NCI-H1694 (cell line): ENCODE results near the gene EFR3B.

Experiments used
- DNase-seq: peaks from one replicate; lab custom pipeline; 2025; lab: John Stamatoyannopoulos, UW

Gene EFR3B

GRCh38 chr2:25035537-25036220 is 6.2 kb upstream of the EFR3B start:
- no peak for DNase-seq

DNA sequence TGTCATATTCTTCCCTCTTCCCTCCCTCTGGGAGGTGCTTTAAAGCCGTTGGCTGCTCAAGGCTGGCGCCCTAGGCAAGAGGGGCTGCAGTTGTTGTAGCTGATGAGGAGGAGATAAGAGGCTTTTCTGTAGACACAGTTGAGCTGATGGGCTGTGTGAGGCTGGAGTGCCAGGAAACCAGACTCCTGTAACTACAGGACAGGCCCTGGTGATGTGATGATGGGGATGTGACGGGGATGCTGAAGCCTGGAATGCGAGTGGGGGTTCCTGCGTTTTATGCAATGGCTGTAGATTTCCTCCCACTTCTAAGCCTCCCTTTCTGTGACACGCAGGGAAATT is 5.7 kb upstream of the EFR3B start:
- no peak for DNase-seq

DNA sequence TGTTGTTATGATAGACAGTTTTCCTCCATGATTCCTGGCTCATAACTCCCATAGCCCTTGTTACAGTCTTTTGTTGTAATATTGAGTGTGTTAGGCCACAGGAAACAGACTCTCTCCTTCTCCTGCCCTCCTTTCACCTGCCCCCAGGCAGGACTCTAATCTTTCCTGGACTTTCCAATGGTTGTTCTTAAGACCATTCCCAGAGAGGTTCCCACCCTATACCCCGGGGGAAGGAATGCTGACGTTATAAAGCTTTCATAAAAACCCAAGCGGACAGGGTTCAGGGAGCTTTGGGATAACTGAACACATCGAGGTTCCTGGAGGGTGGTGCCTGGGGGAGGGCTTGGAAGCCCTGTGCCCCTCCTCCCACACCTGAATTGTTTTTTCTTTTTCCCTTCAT is 2.8 kb upstream of the EFR3B start:
- no peak for DNase-seq

DNA sequence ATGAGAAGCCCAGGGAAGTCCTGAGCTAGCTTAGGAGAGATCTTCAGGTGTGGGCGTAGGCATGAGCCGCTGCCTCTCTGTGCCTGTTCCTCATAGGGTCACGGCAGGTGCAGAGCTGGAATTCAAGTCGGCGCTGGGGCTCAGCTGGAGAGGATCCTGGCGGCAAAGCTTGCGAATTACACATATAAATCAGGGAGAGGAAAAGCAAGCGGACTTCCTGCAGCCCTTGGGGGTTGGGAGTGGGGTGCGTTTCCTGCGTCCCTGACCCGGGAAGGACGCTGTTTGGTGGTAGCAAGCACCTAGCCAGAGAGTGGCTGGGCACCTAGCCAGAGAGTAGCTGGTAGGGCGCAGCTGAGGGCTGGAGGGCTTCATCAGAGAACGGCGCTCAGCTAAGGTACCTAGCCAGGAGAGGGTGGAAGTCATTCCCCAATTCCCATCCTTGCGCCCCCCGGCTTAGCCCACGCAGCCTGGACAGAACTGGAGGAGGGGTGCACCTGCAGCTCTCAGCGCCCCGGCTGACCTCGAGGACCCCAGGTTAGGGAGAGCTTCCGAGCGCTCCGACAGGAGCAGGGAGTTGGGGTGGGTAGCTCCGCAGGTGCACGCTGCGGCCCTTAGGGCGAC is 459 bp upstream of the EFR3B start:
- peak; percentile 64 for DNase-seq

DNA sequence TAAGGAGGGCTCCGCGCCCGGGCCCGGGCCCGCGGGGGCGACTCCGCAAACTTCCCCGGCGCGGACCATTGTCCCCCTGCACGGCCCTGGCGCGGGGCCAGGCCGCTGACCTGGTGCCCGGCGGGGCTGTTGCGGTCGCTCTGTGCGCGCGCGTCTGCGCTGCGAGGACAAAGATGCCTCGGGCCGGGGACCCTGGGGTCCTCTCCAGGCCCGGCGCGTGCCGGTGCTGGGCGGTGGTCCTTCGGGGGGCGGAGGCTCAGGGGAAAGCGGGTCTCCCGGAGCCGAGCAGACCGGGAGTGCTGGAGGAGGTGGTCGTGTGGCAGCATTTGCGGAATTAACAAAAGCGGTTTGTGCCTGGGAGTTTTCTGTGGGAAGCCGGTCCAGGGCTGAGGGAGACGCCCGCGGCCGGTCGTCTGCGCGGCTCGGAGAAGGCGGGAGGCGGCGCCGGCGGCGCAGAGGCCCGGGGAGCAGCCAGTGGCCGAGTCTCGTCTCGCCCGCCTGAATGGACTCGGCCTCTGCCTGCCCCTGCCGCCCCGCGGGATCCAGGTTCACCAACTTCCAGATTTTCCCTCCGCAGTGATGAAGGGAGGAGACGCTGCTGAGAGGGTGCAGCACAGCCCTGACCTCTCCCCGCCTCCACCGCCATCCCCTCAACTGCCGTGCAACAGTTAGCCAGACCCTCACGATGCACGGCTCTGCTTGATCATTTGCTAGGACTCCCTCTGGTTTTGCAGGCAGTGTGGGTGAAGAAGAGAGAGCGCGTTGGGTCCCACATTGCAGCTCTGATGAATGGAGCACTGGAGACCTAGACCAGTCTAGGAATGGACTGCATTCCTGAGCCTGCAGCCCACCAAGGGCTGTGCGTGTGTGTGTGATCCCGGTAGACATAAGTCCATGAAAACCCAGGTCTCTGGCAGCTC is 705 bp downstream of the EFR3B start:
- no peak for DNase-seq

GRCh38 chr2:25043241-25043867 is 1.5 kb downstream of the EFR3B start:
- no peak for DNase-seq

DNA sequence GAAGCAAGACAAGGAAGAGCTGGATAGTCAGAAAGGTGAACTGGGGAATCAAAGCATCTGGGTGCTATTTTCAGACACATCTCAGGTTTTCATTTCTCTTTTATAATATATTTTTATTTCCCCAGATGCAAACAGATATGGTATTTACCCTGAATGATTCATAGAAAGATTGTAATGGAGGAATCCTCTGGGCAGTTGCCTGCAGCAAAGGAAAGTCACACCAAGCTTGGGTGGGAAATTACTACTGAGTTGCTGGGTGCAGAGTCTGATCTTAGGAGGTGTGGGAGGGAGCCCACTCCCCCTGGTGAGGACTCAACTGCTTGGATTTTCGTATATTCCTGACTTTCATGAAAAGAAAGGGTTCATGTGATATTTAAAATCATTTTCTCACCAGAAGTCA is 2.1 kb downstream of the EFR3B start:
- DNase-seq, result no peak

DNA sequence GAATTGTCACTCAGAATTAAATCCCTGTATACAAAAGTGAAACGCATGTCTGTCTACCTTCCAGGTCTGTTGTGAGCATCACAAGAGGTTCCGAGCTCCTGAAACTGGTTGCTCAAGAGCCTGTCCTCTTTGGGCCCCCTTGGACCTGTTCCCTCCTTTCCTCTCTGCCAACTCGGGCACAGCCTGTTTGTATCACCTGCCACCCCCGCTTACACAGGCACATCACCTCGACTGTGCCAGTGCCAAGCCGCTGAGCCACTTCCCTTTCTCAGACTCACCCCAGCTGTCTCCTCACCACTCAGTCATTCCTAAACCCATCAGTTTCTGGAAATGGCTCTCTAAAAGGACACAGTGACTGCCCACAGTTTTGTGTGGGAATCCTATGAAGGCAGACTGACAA is 3.1 kb downstream of the EFR3B start:
- DNase-seq, result no peak

GRCh38 chr2:25049422-25049821 is 7.5 kb downstream of the EFR3B start:
- no peak for DNase-seq

DNA sequence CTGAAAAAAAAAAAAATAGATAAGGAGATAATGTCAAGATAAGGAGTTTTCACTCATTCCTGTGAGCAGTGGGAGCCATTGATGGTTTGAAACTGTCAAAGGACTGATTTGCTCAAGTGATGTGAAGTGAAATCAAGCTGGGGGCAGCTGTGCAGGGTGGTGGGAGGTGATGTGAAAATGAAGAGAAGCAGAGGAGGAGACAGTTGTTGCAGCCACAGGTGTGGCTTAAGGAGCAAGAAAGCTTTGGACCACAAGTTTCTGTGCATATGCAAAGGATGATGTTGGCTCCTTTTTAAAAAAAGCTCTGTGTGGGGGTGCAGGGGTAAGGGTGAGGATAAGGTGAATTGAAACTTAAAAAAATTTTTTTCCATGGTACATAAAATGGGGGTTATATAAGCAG is 8.3 kb downstream of the EFR3B start:
- no peak for DNase-seq

GRCh38 chr2:25053041-25053440 is 11.2 kb downstream of the EFR3B start:
- no peak for DNase-seq

GRCh38 chr2:25054720-25055119 is 12.8 kb downstream of the EFR3B start:
- DNase-seq, result no peak

GRCh38 chr2:25055376-25055920 is 13.6 kb downstream of the EFR3B start:
- no peak for DNase-seq

DNA sequence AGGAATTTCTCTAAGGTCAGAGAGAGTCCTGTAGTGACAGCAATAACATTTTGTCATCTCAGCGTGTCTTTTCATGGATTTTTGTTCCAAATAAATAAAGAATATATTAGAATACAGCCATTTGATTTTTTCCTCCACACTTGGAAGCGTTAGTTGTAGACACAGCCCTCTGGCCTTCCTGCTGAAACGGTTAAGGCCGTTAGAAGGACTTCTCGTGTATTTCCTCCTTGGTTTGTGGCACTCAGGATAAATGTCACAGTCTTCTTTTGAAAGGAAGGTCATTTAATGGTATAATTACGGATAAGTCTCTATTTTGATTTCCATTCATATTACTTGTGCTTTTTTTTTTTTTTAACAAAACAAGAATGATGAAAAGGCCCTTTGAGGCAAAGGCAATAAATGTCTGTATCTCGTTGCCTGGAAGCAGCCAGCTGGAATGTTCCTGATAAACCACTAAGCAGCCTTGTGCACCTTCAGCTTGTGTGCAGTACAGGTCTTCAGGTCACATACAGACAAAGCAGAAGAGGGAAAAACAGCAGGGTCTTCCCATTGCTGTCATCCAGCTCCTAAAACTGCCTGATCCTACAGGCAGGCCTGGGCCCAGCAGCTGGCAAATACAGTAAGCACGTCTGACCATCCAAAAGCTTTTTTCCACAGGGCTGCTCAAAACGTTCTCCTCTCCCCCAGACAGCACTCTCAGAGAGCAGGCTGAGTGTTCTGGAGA is 14.4 kb downstream of the EFR3B start:
- no peak for DNase-seq

GRCh38 chr2:25062511-25062917 is 20.6 kb downstream of the EFR3B start:
- DNase-seq, result no peak

DNA sequence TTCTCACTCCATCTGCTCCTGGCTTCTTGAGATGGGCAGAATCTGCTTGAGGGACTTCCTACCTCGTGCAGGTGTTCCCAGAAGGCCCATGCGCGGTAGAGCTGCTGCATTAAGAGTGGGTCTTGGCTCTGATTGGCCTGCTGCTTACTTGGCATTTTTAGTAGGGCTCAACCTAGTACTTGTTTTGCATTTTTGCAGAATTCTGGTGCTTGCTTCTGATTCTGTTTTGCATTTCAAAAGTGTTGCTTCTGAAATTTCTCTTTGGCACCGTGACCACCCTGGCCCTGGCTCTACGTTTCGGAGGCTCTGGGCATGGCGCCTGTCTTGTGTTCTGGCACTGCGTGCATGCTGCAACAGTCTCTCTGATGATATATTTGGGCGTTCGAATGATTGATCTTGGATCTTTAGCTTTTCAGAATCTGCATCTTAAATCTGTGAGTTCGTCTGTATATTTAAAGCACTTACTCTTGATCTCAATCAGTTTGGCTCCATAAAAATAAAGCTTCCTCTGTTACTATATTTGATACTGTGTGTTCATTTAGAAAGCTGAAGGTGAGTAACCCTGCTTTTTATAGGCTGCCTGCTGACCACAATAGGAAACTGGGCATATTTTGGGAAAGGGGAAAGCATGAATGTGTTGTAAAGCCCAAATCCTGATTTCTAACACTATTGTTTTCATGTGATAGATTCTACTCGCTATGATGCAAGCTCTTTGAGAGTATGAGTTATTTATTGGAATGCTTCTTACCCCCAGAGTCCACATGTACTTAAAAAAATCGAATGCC is 22.2 kb downstream of the EFR3B start:
- DNase-seq, result no peak

GRCh38 chr2:25065768-25066167 is 23.9 kb downstream of the EFR3B start:
- no peak for DNase-seq

DNA sequence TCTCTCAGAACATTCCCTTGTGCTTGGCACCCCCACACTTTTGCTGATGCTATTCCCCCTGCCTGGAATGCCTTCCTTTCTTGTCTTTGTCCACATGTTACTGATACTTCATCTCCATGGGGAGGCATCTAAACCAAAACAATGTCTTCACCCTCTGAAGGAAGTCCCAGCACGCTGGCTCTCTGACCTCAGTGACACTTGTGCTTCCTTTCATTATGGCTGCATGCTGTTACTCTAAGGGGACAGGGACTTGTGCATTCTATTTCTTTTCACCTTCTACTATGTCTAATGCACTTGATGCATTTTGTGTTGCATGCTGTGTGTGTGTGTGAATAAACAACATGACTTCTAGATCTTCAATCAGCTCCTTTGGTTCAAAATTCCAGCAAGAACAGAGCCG is 24.6 kb downstream of the EFR3B start:
- no peak for DNase-seq

- DNase-seq, result no peak
These were observed 26.3 kb downstream of the EFR3B start for GRCh38 chr2:25068217-25068616.

DNA sequence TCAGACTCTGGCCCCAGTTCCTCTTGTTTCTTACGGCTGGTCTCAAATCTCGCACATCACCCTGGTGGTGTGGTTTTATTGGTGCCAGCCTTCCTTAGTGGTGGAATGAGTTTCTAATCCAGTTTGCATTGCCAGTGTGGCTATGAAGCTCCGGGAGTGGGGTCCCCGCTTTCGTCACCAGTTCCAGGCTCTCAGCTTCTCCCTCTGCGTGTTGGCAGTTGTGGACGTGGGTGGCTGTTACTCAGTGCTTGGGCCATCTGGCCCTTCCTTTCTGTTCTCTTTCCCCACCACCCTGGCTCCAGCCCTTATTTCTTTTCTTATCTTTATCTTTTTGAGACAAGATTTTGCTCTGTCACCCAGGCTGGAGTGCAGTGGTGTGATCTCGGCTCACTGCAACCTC is 30.1 kb downstream of the EFR3B start:
- DNase-seq, result no peak

DNA sequence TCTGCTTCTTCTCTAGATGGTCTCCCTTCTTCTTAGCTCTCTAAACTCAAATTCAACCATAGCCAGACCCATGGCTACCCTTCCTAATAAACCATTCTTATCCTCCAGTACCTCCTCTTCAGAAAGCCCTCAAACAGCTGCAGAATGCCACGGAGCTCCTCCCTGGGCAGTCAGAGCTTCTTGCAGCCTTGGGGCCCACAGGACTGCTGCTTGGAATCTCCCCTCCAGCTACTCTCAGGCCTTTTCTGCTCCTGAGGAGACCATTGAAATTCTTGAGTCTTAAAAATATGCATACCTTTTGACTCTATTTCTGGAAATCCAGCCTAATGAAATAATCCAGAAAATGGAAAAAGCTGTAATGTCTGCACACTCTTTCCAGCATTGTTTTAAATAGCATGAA is 30.7 kb downstream of the EFR3B start:
- DNase-seq, result no peak
